Measurements from ENCODE around the gene NOL8. TPM values are rescaled to one million over a fixed set of nuclear protein-coding genes. Genes with fewer than 3 reads are reported as not detected.

NOL8 gene
- total and polyA plus RNA-seq, 2 donors (not counting 1 experiment from before 2014, with no cell fraction given) = 19.9 to 91.0 TPM

DNA sequence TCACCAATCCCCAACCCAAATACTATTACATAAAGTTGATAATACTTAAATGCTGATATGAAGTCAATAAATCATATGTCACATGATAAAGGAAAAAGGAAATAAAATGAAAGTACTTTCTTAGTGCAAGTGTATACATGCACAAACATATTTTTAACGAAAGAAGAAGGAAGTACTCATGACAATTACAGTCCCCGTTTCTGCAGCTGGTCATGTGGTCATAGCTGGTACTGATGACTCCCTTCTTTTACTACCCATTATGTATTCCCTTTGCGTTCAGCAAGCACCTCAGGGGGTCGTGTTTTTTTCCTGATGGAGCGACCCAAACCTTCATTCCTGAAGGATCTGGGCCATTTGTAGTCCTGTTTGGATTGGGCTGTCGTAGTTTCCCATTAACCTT lies 27.9 kb upstream of the NOL8 start:
- Histone ChIP-seq H3K9me3 (ENCODE audit: control extremely low read depth in 1 of 3, control insufficient read depth in 2 of 3, insufficient read depth in 1 of 3, low read length in 2 of 3) (peaks cover 0 to 12% (median 6%) of the 10 kb centered on the region in 3 donors), H3K4me1 (ENCODE audit: control insufficient read depth in 2 of 2, insufficient read depth in 2 of 2, low read length in 2 of 2) (peaks cover 0 to 4% of the 10 kb centered on the region in 2 donors), H2AFZ (ENCODE audit: insufficient read depth, low read depth, low read length, poor library complexity, severe bottlenecking) (no peak overlapping the region), H3K79me2 (ENCODE audit: control insufficient read depth, insufficient read depth, low read length) (no peaks in the 10 kb centered on the region), H3K9ac (ENCODE audit: low read length) (no peak overlapping the region), H3K36me3 (replicated peaks in 1 of 2; ENCODE audit: control extremely low read depth in 1 of 2, control insufficient read depth in 1 of 2, extremely low read depth in 1 of 2, insufficient read depth in 2 of 2, low read length in 1 of 2) (no peaks in the 10 kb centered on the region), H3K4me3 (ENCODE audit: control extremely low read depth in 1 of 5, extremely low read depth in 1 of 5, insufficient read depth in 1 of 5, low read depth in 2 of 5, low read length in 4 of 5) (no peak overlapping the region), H3K4me2 (replicated peaks; ENCODE audit: low read depth, low read length, poor library complexity, severe bottlenecking) (no peak overlapping the region), H3K27ac (ENCODE audit: low read length in 2 of 2) (no peak overlapping the region), H4K20me1 (ENCODE audit: control insufficient read depth, insufficient read depth, low read length, poor library complexity, severe bottlenecking) (no peaks in the 10 kb centered on the region), H3K27me3 (replicated peaks in 1 of 4; ENCODE audit: control extremely low read depth in 1 of 4, control insufficient read depth in 3 of 4, insufficient read depth in 4 of 4, low read length in 3 of 4) (no peaks in the 10 kb centered on the region)
- POLR2A ChIA-PET = no interaction called here
- Mint-ChIP-seq H3K4me3 (no peak overlapping the region), H3K9me3 (ENCODE audit: insufficient read depth) (peaks cover 15% of the 10 kb centered on the region), H3K27me3 (no peaks in the 10 kb centered on the region), H3K4me1 (peaks cover 7% of the 10 kb centered on the region), H3K27ac (no peak overlapping the region)
- intact Hi-C loops (cut with micrococcal nuclease) = no loop called here
- DNase-seq (no peak), ATAC-seq (ENCODE audit: low read depth) (no peak)
- TF ChIP-seq, protein P1, sequence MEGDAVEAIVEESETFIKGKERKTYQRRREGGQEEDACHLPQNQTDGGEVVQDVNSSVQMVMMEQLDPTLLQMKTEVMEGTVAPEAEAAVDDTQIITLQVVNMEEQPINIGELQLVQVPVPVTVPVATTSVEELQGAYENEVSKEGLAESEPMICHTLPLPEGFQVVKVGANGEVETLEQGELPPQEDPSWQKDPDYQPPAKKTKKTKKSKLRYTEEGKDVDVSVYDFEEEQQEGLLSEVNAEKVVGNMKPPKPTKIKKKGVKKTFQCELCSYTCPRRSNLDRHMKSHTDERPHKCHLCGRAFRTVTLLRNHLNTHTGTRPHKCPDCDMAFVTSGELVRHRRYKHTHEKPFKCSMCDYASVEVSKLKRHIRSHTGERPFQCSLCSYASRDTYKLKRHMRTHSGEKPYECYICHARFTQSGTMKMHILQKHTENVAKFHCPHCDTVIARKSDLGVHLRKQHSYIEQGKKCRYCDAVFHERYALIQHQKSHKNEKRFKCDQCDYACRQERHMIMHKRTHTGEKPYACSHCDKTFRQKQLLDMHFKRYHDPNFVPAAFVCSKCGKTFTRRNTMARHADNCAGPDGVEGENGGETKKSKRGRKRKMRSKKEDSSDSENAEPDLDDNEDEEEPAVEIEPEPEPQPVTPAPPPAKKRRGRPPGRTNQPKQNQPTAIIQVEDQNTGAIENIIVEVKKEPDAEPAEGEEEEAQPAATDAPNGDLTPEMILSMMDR (IDR thresholded peaks at IDR 0.05) = no peak
- no peak for TF ChIP-seq EZH2 (IDR thresholded peaks at IDR 0.05; ENCODE audit: borderline replicate concordance, insufficient read depth, low read depth, low read length, poor library complexity, severe bottlenecking)
- CTCF ChIA-PET = no interaction called here
- WGBS (ENCODE audit: insufficient coverage) = 43% methylated on average over 3 of the region's 6 CpGs

DNA sequence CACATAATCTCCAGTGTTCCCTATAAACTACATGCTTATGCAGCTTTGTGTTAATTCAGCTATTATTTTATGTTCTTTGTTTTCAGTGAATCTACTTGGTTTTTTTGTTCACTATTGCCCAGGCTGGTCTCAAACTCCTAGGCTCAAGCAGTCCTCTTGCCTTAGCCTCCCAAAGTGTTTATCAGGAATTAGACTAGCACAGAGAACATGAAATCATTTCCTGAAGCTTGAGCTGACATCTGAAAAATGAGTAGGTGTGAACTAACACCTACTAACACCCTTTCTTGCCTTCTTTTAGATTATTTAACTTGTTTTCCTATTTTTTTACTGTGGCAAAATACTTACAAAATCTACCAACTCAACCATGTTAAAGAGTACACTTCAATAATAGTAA lies 25.6 kb upstream of the NOL8 start:
- Mint-ChIP-seq H3K27ac (no peak overlapping the region), H3K4me3 (no peak overlapping the region), H3K9me3 (ENCODE audit: insufficient read depth) (peaks cover 5% of the 10 kb centered on the region), H3K27me3 (no peaks in the 10 kb centered on the region), H3K4me1 (peaks cover 7% of the 10 kb centered on the region)
- Histone ChIP-seq H3K27me3 (replicated peaks in 1 of 4; ENCODE audit: control extremely low read depth in 1 of 4, control insufficient read depth in 3 of 4, insufficient read depth in 4 of 4, low read length in 3 of 4) (no peaks in the 10 kb centered on the region), H3K4me1 (ENCODE audit: control insufficient read depth in 2 of 2, insufficient read depth in 2 of 2, low read length in 2 of 2) (peaks cover 0 to 4% of the 10 kb centered on the region in 2 donors), H3K4me2 (replicated peaks; ENCODE audit: low read depth, low read length, poor library complexity, severe bottlenecking) (no peak overlapping the region), H3K27ac (ENCODE audit: low read length in 2 of 2) (no peak overlapping the region), H3K9me3 (ENCODE audit: control extremely low read depth in 1 of 3, control insufficient read depth in 2 of 3, insufficient read depth in 1 of 3, low read length in 2 of 3) (peaks cover 0 to 4% (median 0%) of the 10 kb centered on the region in 3 donors), H3K9ac (ENCODE audit: low read length) (no peak overlapping the region), H3K79me2 (ENCODE audit: control insufficient read depth, insufficient read depth, low read length) (no peaks in the 10 kb centered on the region), H3K36me3 (replicated peaks in 1 of 2; ENCODE audit: control extremely low read depth in 1 of 2, control insufficient read depth in 1 of 2, extremely low read depth in 1 of 2, insufficient read depth in 2 of 2, low read length in 1 of 2) (no peaks in the 10 kb centered on the region), H2AFZ (ENCODE audit: insufficient read depth, low read depth, low read length, poor library complexity, severe bottlenecking) (no peak overlapping the region), H3K4me3 (ENCODE audit: control extremely low read depth in 1 of 5, extremely low read depth in 1 of 5, insufficient read depth in 1 of 5, low read depth in 2 of 5, low read length in 4 of 5) (no peak overlapping the region), H4K20me1 (ENCODE audit: control insufficient read depth, insufficient read depth, low read length, poor library complexity, severe bottlenecking) (no peaks in the 10 kb centered on the region)
- ChIA-PET POLR2A (no interaction called here), CTCF (no interaction called here)
- no peak for DNase-seq
- intact Hi-C loops (cut with micrococcal nuclease) = no loop called here
- no peak for ATAC-seq (ENCODE audit: low read depth)
- no peak for TF ChIP-seq EZH2 (IDR thresholded peaks at IDR 0.05; ENCODE audit: borderline replicate concordance, insufficient read depth, low read depth, low read length, poor library complexity, severe bottlenecking)
- TF ChIP-seq, protein P1 (IDR thresholded peaks at IDR 0.05) = no peak
